ENCODE results near the gene SIGLEC1.

DNA sequence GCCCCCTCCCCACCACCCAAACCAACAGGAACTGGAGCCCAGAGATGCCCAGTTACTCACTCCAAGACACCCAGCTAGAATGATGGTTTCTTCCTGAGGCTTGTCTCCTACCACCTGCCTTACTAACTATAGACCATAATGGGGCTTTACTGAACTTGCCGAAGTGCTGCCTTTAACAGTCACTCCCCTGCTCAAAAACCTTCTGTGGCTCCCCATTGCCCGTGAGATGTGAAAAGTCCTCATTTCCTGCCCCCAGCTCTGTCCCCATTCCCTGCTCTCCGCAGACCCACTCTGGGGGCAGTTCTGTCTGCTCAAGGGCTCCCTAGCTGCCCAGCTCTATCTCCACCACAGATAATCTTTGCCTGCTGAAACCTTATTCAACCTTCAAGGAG, 4.9 kb downstream of the SIGLEC1 start:
- TF ChIP-seq, protein P1, sequence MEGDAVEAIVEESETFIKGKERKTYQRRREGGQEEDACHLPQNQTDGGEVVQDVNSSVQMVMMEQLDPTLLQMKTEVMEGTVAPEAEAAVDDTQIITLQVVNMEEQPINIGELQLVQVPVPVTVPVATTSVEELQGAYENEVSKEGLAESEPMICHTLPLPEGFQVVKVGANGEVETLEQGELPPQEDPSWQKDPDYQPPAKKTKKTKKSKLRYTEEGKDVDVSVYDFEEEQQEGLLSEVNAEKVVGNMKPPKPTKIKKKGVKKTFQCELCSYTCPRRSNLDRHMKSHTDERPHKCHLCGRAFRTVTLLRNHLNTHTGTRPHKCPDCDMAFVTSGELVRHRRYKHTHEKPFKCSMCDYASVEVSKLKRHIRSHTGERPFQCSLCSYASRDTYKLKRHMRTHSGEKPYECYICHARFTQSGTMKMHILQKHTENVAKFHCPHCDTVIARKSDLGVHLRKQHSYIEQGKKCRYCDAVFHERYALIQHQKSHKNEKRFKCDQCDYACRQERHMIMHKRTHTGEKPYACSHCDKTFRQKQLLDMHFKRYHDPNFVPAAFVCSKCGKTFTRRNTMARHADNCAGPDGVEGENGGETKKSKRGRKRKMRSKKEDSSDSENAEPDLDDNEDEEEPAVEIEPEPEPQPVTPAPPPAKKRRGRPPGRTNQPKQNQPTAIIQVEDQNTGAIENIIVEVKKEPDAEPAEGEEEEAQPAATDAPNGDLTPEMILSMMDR (IDR thresholded peaks at IDR 0.05; ENCODE audit: low read depth, low read length): no peak
- TF ChIP-seq EZH2phosphoT487 (IDR thresholded peaks at IDR 0.05; ENCODE audit: low read depth): no peak
